ENCODE data around the gene NUP107.

- TF ChIP-seq CTCF (IDR thresholded peaks at IDR 0.05) (no peak), POLR2A (IDR thresholded peaks at IDR 0.05) (no peak)
These were observed 90.3 kb downstream of the NUP107 start for GRCh38 chr12:68776976-68777610.

Data from right lobe of liver (tissue), 4 donors.